ENCODE data around the gene PARD3. TPM values are rescaled to one million over a fixed set of nuclear protein-coding genes. Genes with fewer than 3 reads are reported as not detected.

The PARD3 gene
- polyA plus RNA-seq, 1 donor from 2014 or later, result 12.4 TPM

DNA sequence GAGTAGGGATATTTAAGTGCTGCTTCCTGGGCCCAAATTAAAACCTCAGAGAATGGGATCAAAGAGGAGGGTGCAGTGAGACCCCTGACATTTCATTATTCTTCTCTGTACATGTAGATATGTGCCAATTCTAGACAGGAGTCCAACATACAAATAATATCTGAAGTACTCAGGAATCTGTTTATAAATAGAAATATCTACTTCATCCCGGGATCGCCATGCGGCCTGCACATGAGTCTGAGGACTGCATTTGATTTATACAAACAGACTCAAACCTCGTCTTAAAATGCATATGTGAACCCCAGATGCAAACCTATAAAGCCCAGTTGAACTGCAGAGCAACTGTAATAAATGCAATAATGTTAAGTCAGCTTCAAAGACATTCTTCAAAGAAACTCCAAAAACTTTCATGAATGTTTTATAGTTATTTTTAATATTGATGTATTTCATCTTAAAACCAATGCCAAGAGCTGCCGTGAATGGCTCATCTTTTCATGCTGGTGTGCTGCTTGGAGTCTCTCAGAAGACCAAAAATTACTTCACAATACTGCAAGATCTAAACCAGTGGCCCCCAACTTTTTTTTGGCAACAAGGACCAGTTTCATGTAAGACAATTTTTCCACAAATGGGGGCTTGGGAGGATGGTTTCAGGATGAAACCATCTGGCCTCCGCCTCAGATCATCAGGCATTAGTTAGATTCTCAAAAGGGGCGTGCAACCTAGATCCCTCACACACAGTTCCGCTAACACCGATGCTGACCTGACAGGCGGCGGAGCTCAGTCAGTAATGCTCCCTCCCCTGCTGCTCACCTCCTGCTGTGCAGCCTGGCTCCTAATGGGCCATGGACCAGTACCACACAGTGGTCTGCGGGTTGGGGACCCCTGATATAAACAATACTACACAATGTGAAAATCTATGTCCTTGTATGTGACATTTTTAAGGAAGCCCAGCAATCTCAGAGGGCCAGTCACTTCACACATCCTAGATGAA, 166.9 kb downstream of the PARD3 start:
- Histone ChIP-seq H3K4me3 (ENCODE audit: low read length) (no peak overlapping the region), H4K20me1 (ENCODE audit: insufficient read depth) (no peaks in the 10 kb centered on the region), H3F3A (ENCODE audit: insufficient read depth, low read length, poor library complexity, severe bottlenecking) (no peaks in the 10 kb centered on the region), H3K4me2 (ENCODE audit: low read length) (no peak overlapping the region), H2AFZ (ENCODE audit: low read depth, low read length) (no peak overlapping the region), H3K27me3 (ENCODE audit: insufficient read depth, low read depth, low read length) (no peaks in the 10 kb centered on the region), H3K9ac (ENCODE audit: low read length) (no peak overlapping the region), H3K27ac (ENCODE audit: low read length) (no peak overlapping the region), H3K79me2 (replicated peaks; ENCODE audit: insufficient read depth, low read length) (peaks cover 3% of the 10 kb centered on the region), H3K36me3 (ENCODE audit: insufficient read depth, low read length) (no peaks in the 10 kb centered on the region), H3K9me3 (ENCODE audit: low read length) (no peaks in the 10 kb centered on the region), H3K9me2 (ENCODE audit: insufficient read depth, low read length) (no peaks in the 10 kb centered on the region)
- TF ChIP-seq SMC3 (conservative IDR thresholded peaks at IDR 0.05; ENCODE audit: poor library complexity), result no peak
- TF ChIP-seq MXI1 (conservative IDR thresholded peaks at IDR 0.05; ENCODE audit: poor library complexity, severe bottlenecking), result no peak
- TF ChIP-seq TAF1 (IDR thresholded peaks at IDR 0.05; ENCODE audit: low read depth), result no peak
- TF ChIP-seq POLR2AphosphoS5 (IDR thresholded peaks at IDR 0.05), result no peak
- TF ChIP-seq, protein P1, sequence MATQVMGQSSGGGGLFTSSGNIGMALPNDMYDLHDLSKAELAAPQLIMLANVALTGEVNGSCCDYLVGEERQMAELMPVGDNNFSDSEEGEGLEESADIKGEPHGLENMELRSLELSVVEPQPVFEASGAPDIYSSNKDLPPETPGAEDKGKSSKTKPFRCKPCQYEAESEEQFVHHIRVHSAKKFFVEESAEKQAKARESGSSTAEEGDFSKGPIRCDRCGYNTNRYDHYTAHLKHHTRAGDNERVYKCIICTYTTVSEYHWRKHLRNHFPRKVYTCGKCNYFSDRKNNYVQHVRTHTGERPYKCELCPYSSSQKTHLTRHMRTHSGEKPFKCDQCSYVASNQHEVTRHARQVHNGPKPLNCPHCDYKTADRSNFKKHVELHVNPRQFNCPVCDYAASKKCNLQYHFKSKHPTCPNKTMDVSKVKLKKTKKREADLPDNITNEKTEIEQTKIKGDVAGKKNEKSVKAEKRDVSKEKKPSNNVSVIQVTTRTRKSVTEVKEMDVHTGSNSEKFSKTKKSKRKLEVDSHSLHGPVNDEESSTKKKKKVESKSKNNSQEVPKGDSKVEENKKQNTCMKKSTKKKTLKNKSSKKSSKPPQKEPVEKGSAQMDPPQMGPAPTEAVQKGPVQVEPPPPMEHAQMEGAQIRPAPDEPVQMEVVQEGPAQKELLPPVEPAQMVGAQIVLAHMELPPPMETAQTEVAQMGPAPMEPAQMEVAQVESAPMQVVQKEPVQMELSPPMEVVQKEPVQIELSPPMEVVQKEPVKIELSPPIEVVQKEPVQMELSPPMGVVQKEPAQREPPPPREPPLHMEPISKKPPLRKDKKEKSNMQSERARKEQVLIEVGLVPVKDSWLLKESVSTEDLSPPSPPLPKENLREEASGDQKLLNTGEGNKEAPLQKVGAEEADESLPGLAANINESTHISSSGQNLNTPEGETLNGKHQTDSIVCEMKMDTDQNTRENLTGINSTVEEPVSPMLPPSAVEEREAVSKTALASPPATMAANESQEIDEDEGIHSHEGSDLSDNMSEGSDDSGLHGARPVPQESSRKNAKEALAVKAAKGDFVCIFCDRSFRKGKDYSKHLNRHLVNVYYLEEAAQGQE (IDR thresholded peaks at IDR 0.05; ENCODE audit: borderline replicate concordance), result no peak
- no peak for TF ChIP-seq EP300 (conservative IDR thresholded peaks at IDR 0.05; ENCODE audit: poor library complexity, severe bottlenecking)
- TF ChIP-seq RAD21 (conservative IDR thresholded peaks at IDR 0.05), result no peak
- no peak for TF ChIP-seq EZH2 (IDR thresholded peaks at IDR 0.05; ENCODE audit: borderline replicate concordance, insufficient read depth, low read length, poor library complexity, severe bottlenecking)
- TF ChIP-seq, protein P2, sequence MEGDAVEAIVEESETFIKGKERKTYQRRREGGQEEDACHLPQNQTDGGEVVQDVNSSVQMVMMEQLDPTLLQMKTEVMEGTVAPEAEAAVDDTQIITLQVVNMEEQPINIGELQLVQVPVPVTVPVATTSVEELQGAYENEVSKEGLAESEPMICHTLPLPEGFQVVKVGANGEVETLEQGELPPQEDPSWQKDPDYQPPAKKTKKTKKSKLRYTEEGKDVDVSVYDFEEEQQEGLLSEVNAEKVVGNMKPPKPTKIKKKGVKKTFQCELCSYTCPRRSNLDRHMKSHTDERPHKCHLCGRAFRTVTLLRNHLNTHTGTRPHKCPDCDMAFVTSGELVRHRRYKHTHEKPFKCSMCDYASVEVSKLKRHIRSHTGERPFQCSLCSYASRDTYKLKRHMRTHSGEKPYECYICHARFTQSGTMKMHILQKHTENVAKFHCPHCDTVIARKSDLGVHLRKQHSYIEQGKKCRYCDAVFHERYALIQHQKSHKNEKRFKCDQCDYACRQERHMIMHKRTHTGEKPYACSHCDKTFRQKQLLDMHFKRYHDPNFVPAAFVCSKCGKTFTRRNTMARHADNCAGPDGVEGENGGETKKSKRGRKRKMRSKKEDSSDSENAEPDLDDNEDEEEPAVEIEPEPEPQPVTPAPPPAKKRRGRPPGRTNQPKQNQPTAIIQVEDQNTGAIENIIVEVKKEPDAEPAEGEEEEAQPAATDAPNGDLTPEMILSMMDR (IDR thresholded peaks at IDR 0.05; ENCODE audit: poor library complexity, severe bottlenecking), result no peak

DNA sequence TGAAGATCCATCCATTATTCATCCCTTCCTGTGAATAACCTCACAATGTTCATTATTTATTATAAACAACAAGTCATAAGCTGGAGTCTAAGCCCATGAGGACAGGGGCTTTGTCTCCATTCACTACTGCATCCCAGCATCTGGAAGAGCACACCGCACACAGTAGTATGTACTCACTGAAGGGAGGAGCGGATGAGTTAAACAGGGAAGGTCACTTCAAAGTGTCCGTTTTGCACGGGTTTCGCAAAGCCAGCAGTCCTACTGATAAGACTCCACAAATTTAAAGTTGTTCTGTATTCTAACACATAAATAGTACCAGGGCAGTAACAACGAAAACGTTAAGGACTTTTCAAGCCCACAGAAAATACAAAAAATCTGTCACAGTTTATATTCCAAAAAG, 167.9 kb downstream of the PARD3 start:
- Histone ChIP-seq H3K27me3 (ENCODE audit: insufficient read depth, low read depth, low read length) (no peaks in the 10 kb centered on the region), H3K36me3 (ENCODE audit: insufficient read depth, low read length) (no peaks in the 10 kb centered on the region), H3K4me3 (ENCODE audit: low read length) (no peak overlapping the region), H3F3A (ENCODE audit: insufficient read depth, low read length, poor library complexity, severe bottlenecking) (no peaks in the 10 kb centered on the region), H3K9me3 (ENCODE audit: low read length) (no peaks in the 10 kb centered on the region), H3K9ac (ENCODE audit: low read length) (no peak overlapping the region), H3K27ac (ENCODE audit: low read length) (no peak overlapping the region), H3K4me2 (ENCODE audit: low read length) (no peak overlapping the region), H3K79me2 (replicated peaks; ENCODE audit: insufficient read depth, low read length) (no peaks in the 10 kb centered on the region), H3K9me2 (ENCODE audit: insufficient read depth, low read length) (no peaks in the 10 kb centered on the region), H2AFZ (ENCODE audit: low read depth, low read length) (no peak overlapping the region), H4K20me1 (ENCODE audit: insufficient read depth) (no peaks in the 10 kb centered on the region)
- TF ChIP-seq EP300 (conservative IDR thresholded peaks at IDR 0.05; ENCODE audit: poor library complexity, severe bottlenecking), result no peak
- TF ChIP-seq SMC3 (conservative IDR thresholded peaks at IDR 0.05; ENCODE audit: poor library complexity), result no peak
- no peak for TF ChIP-seq MXI1 (conservative IDR thresholded peaks at IDR 0.05; ENCODE audit: poor library complexity, severe bottlenecking)
- TF ChIP-seq, protein P1 (IDR thresholded peaks at IDR 0.05; ENCODE audit: borderline replicate concordance), result no peak
- TF ChIP-seq TAF1 (IDR thresholded peaks at IDR 0.05; ENCODE audit: low read depth), result no peak
- TF ChIP-seq, protein P2 (IDR thresholded peaks at IDR 0.05; ENCODE audit: poor library complexity, severe bottlenecking), result no peak
- TF ChIP-seq RAD21 (conservative IDR thresholded peaks at IDR 0.05), result no peak
- no peak for TF ChIP-seq EZH2 (IDR thresholded peaks at IDR 0.05; ENCODE audit: borderline replicate concordance, insufficient read depth, low read length, poor library complexity, severe bottlenecking)
- no peak for TF ChIP-seq POLR2AphosphoS5 (IDR thresholded peaks at IDR 0.05)
